OCI-LY7 (cell line): ENCODE data around the gene OR1F1. TPM values are rescaled to one million over a fixed set of nuclear protein-coding genes. Genes with fewer than 3 reads are reported as not detected.

ENCODE experiments used
- BruUV-seq: library from RNA; stranded (reverse); fragments of 400-500 nt; replicated peaks from 2 replicates; lab custom pipeline; 2021; lab: Mats Ljungman, UMichigan
- CTCF ChIA-PET: fragments of 300-600 bp; sonication (Branson Sonifier 250); formaldehyde crosslinking; loops from one replicate; lab custom pipeline; 2022; ENCODE audit warnings: antibody characterized with exemption; ENCODE audit not compliant: unreplicated experiment; lab: Charles Lee
- POLR2A ChIA-PET: fragments of 300-600 bp; sonication (Branson Sonifier 250); formaldehyde crosslinking; loops from one replicate; lab custom pipeline; 2022; ENCODE audit warnings: antibody characterized with exemption; lab: Charles Lee
- DNase-seq: peaks from one replicate; pipeline ENCODE4 v3.0.0-alpha.2; 2015; ENCODE audit warnings: low spot score
- H2AFZ ChIP-seq: fragments of 200-600 bp; sonication (generic), shearing (Covaris generic); 2 replicates; pipeline ENCODE4 v1.6.1; 2014; ENCODE audit warnings: mild to moderate bottlenecking, antibody characterized with exemption, low read length, moderate library complexity
- H3K27ac ChIP-seq: fragments of 200-600 bp; sonication (generic); 2 replicates; pipeline ENCODE4 v1.5.1; 2014; ENCODE audit warnings: mixed run types, low read depth, mild to moderate bottlenecking, moderate library complexity, low read length, inconsistent platforms; ENCODE audit not compliant: poor library complexity, severe bottlenecking
- H3K36me3 ChIP-seq: fragments of 200-600 bp; sonication (generic); 2 replicates; pipeline ENCODE4 v1.6.1; 2014; ENCODE audit warnings: mild to moderate bottlenecking, antibody characterized with exemption, low read length, moderate library complexity, mixed read lengths; ENCODE audit not compliant: insufficient read depth
- H3K4me1 ChIP-seq: fragments of 200-600 bp; sonication (generic); 2 replicates; pipeline ENCODE4 v1.5.1; 2014; ENCODE audit warnings: mild to moderate bottlenecking, low read length; ENCODE audit not compliant: insufficient read depth, poor library complexity, severe bottlenecking
- H3K4me2 ChIP-seq: fragments of 200-600 bp; sonication (generic); 2 replicates; pipeline ENCODE4 v1.6.1; 2014; ENCODE audit warnings: mild to moderate bottlenecking, low read length
- H3K4me3 ChIP-seq: fragments of 200-600 bp; sonication (generic); 2 replicates; pipeline ENCODE4 v1.5.1; 2014; ENCODE audit warnings: mild to moderate bottlenecking, low read depth, low read length; ENCODE audit not compliant: poor library complexity, severe bottlenecking
- H3K79me2 ChIP-seq: fragments of 200-600 bp; sonication (generic); 2 replicates; pipeline ENCODE4 v1.6.1; 2016; ENCODE audit warnings: low read depth, mild to moderate bottlenecking, low read length, moderate library complexity, mixed read lengths; ENCODE audit not compliant: insufficient read depth
- H3K9me2 ChIP-seq: fragments of 200-600 bp; sonication (generic); 2 replicates; pipeline ENCODE4 v1.6.1; 2016; ENCODE audit warnings: mild to moderate bottlenecking, low read length, mixed read lengths; ENCODE audit not compliant: insufficient read depth
- H3K9me3 ChIP-seq: fragments of 200-600 bp; sonication (generic); 2 replicates; pipeline ENCODE4 v1.6.1; 2014; ENCODE audit warnings: mild to moderate bottlenecking, mixed run types, low read length, mixed read lengths
- H4K20me1 ChIP-seq: fragments of 200-600 bp; sonication (generic); 2 replicates; pipeline ENCODE4 v1.6.1; 2014; ENCODE audit warnings: mild to moderate bottlenecking, antibody characterized with exemption, low read length, moderate library complexity, mixed read lengths; ENCODE audit not compliant: insufficient read depth
- EZH2phosphoT487 ChIP-seq: fragments of 200-600 bp; sonication (generic); IDR thresholded peaks from 2 replicates; pipeline ENCODE4 v1.6.1; 2018; ENCODE audit warnings: low read depth, borderline replicate concordance, mild to moderate bottlenecking, mixed run types, antibody characterized with exemption, low read length, moderate library complexity, mixed read lengths
- intact Hi-C: fragments of 100-400 bp; cut with micrococcal nuclease; formaldehyde crosslinking; loops from one replicate; pipeline ENCODE4 v1.10.0; 2022; ENCODE audit not compliant: unreplicated experiment
- total RNA-seq, 2 experiments: library from RNA; depleted of rRNA in 1 of 2; stranded (reverse); fragments of >200 nt in 1 of 2; shearing (Covaris generic) in 1 of 2; gene quantifications; 2 replicates each; pipeline ENCODE4 v1.2.3, GENCODE V29; 2014 to 2022
- TF ChIP-seq, protein P1 (sequence below): fragments of 200-600 bp; sonication (generic); conservative IDR thresholded peaks from 2 replicates; pipeline ENCODE4 v1.5.1; 2014; ENCODE audit warnings: mild to moderate bottlenecking, antibody characterized with exemption, low read length, moderate library complexity, mixed read lengths

OR1F1 gene
- total RNA-seq, 2 experiments from 2014 or later = not detected

- DNase-seq = no peak
- Histone ChIP-seq H3K4me1 (no peaks in the 10 kb centered on the region), H3K9me2 (no peaks in the 10 kb centered on the region), H4K20me1 (no peaks in the 10 kb centered on the region), H3K4me2 (no peak overlapping the region), H3K27ac (no peak overlapping the region), H3K9me3 (peaks cover 20% of the 10 kb centered on the region; the same call in 1 of the 2 replicates), H3K4me3 (no peak overlapping the region), H3K79me2 (no peaks in the 10 kb centered on the region), H2AFZ (no peak overlapping the region), H3K36me3 (no peaks in the 10 kb centered on the region)
- POLR2A ChIA-PET = interaction anchor here (0.5 to 0.7 kb wide), 2 partner anchors 232 to 236 kb away, joined by 3 read pairs; partner anchors contain the start of genes NAA60 and ZNF597
- no peak for TF ChIP-seq EZH2phosphoT487
- TF ChIP-seq, protein P1, sequence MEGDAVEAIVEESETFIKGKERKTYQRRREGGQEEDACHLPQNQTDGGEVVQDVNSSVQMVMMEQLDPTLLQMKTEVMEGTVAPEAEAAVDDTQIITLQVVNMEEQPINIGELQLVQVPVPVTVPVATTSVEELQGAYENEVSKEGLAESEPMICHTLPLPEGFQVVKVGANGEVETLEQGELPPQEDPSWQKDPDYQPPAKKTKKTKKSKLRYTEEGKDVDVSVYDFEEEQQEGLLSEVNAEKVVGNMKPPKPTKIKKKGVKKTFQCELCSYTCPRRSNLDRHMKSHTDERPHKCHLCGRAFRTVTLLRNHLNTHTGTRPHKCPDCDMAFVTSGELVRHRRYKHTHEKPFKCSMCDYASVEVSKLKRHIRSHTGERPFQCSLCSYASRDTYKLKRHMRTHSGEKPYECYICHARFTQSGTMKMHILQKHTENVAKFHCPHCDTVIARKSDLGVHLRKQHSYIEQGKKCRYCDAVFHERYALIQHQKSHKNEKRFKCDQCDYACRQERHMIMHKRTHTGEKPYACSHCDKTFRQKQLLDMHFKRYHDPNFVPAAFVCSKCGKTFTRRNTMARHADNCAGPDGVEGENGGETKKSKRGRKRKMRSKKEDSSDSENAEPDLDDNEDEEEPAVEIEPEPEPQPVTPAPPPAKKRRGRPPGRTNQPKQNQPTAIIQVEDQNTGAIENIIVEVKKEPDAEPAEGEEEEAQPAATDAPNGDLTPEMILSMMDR = no peak
- intact Hi-C loops = no loop called here
- CTCF ChIA-PET = no interaction called here
- no TSS peak for BruUV-seq
Measured at GRCh38 chr16:3207086-3207953, 19.3 kb downstream of the OR1F1 start.

DNA sequence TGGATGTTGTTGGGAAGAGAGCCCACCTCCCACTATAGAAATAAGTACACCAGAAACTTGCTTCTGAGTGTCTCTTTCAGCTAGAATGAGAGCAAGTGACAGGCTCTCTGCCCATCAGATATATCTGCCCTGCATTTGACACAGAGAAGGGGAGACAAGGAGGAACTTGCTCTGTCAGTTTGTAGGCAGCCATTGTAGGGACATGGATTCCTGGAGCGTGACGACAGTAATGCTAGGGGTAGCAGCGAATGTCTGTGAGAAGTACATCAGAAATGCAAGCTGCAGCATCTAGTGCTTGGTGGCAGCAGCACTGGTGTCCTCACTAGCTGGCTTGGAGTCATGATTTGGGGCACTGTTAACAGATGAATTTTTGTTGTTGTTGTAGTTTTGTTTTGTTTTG, 24.0 kb downstream of the OR1F1 start:
- H3K36me3 ChIP-seq = no peaks in the 10 kb centered on the region
- H3K9me2 ChIP-seq = no peaks in the 10 kb centered on the region
- no peak overlapping the region for H3K4me2 ChIP-seq
- no peak overlapping the region for H2AFZ ChIP-seq
- CTCF ChIA-PET = no interaction called here
- TF ChIP-seq, protein P1 = no peak
- no peak for TF ChIP-seq EZH2phosphoT487
- BruUV-seq = no TSS peak
- H3K4me1 ChIP-seq = peaks cover 30% of the 10 kb centered on the region
- POLR2A ChIA-PET = no interaction called here
- no peak for DNase-seq
- H3K79me2 ChIP-seq = no peaks in the 10 kb centered on the region
- intact Hi-C loops = no loop called here
- H3K9me3 ChIP-seq = 0 out of 2 replicates have a peak, but pooled peaks cover 5% of the 10 kb centered on the region
- H4K20me1 ChIP-seq = no peaks in the 10 kb centered on the region
- H3K4me3 ChIP-seq = no peak overlapping the region
- no peak overlapping the region for H3K27ac ChIP-seq

- Histone ChIP-seq H3K27ac (no peak overlapping the region), H3K9me3 (0 out of 2 replicates have a peak, but pooled peaks cover 2% of the 10 kb centered on the region), H2AFZ (no peak overlapping the region), H3K4me2 (no peak overlapping the region), H3K4me1 (peaks cover 31% of the 10 kb centered on the region), H3K36me3 (no peaks in the 10 kb centered on the region), H3K9me2 (no peaks in the 10 kb centered on the region), H3K4me3 (no peak overlapping the region), H4K20me1 (no peaks in the 10 kb centered on the region), H3K79me2 (no peaks in the 10 kb centered on the region)
- BruUV-seq = no TSS peak
- TF ChIP-seq, protein P1 = no peak
- no peak for TF ChIP-seq EZH2phosphoT487
- no peak for DNase-seq
- ChIA-PET POLR2A (no interaction called here), CTCF (no interaction called here)
- intact Hi-C loops = no loop called here
Measured at GRCh38 chr16:3212567-3212966, 24.6 kb downstream of the OR1F1 start.
